Muscle of leg (tissue), 11 donors: ENCODE measurements around the gene UBASH3A. TPM values are rescaled to one million over a fixed set of nuclear protein-coding genes. Genes with fewer than 3 reads are reported as not detected.

Experiments used
- DNase-seq: peaks from one replicate; pipeline ENCODE4 v3.0.0; 2013
- H3K27ac ChIP-seq: one replicate; pipeline ENCODE4 v1.5.1; 2013; ENCODE audit warnings: mild to moderate bottlenecking, low read length, control low read depth
- H3K27me3 ChIP-seq: one replicate; pipeline ENCODE4 v1.6.1; 2013; ENCODE audit warnings: low read length; ENCODE audit not compliant: control insufficient read depth, insufficient read depth
- H3K36me3 ChIP-seq: one replicate; pipeline ENCODE4 v1.6.1; 2013; ENCODE audit warnings: low read length; ENCODE audit not compliant: control insufficient read depth, insufficient read depth
- H3K4me1 ChIP-seq: one replicate; pipeline ENCODE4 v1.6.1; 2013; ENCODE audit warnings: low read length; ENCODE audit not compliant: control insufficient read depth, insufficient read depth
- H3K4me3 ChIP-seq: one replicate; pipeline ENCODE4 v1.5.1; 2013; ENCODE audit warnings: low read length, control low read depth
- H3K9me3 ChIP-seq: replicated peaks from 2 replicates; pipeline ENCODE4 v1.6.1; 2013; ENCODE audit warnings: low read depth, low read length; ENCODE audit not compliant: control insufficient read depth
- WGBS: methylation state at CpG from one replicate; pipeline ENCODE4 v1.1.5; 2013; ENCODE audit warnings: missing lambda C conversion rate; ENCODE audit not compliant: insufficient coverage; 5-methylcytosine and 5-hydroxymethylcytosine counted together
- polyA plus RNA-seq, 8 donors: library from polyadenylated mRNA; unstranded; fragments of 120-200 nt; gene quantifications; one replicate each; pipeline versions ENCODE4 v1.2.1 to v1.2.3, GENCODE V29; 2013; ENCODE audit warnings: inconsistent platforms in 1 of 8, low replicate concordance in 1 of 8; ENCODE audit not compliant: insufficient read length in 8 of 8, insufficient read depth in 1 of 8
- total RNA-seq: library from RNA; stranded (reverse); fragments of 120-200 nt; gene quantifications from one replicate; pipeline ENCODE4 v1.2.4, GENCODE V29; 2013

UBASH3A gene
- total and polyA plus RNA-seq, 9 donors: 0.04 to 0.09 (median 0.08) TPM; not detected in 5

DNA sequence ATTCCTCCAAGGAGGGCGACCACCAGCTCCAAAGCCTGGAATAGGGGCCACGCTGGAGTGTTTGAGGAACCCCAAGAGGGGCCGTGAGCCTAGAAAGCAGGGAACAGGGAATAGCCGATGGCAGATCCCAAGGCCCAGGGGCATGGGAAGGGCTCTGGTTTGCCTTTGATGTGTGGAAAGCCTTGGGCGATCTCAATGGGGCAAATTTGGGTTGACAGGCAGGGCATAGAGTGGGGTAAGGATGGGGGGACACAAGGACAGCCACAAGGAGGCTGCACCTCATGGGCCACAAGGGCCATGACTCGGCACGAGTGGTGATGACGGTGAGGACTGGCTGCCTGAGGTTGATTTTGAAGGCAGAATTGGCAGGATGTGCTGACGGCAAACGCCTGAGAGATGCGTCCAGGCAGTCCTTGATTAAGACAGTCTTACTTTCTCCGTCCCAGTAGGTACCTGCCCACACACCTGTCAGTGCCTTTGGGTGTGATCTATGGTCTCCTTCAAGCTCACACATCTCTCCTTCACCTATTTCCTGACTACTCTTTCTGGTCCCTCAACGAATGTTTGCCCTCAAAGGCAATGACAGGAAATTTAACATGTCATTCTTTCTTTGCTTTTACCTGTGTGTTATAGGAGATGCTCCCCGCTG lies 5.8 kb upstream of the UBASH3A start:
- peaks cover 3% of the 10 kb centered on the region for H3K9me3 ChIP-seq
- no peak for DNase-seq
- H3K4me3 ChIP-seq: no peak overlapping the region
- WGBS: 80% methylated on average over 10 of the region's 14 CpGs
- H3K4me1 ChIP-seq: peaks cover 2% of the 10 kb centered on the region
- no peaks in the 10 kb centered on the region for H3K27me3 ChIP-seq
- no peak overlapping the region for H3K27ac ChIP-seq
- H3K36me3 ChIP-seq: no peaks in the 10 kb centered on the region

DNA sequence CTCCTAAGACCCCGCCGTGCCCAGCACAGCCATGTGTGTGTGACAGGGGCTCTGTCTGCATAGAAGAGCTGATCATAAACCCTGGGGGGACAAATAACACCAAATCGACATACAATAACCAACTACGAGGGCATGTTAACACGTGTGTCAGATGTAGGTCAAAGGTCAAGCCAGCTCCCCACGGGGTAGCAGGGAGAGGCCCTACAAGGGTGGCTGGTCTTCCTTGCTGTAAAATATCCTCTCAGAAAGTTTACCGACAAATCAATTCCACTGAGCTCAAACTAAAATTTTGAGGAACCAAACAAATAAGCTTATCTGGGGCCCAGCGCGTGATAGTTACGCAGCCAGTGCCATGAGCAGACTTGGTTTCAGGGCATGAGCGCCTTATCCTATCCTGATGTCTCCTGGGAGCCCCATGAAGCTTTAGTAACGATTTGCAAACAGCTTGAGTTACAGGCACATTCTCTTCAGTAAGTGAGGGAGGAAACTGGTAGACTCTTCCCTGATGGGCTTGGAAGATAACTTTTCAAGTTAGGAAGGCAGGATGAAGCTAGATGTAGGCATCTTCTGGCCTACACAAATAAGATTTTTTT lies 5.2 kb upstream of the UBASH3A start:
- H3K36me3 ChIP-seq: no peaks in the 10 kb centered on the region
- no peak overlapping the region for H3K27ac ChIP-seq
- H3K4me1 ChIP-seq: peaks cover 2% of the 10 kb centered on the region
- peaks cover 3% of the 10 kb centered on the region for H3K9me3 ChIP-seq
- DNase-seq: no peak
- no peak overlapping the region for H3K4me3 ChIP-seq
- no peaks in the 10 kb centered on the region for H3K27me3 ChIP-seq
- WGBS: 49% methylated on average over 10 of the region's 12 CpGs

DNA sequence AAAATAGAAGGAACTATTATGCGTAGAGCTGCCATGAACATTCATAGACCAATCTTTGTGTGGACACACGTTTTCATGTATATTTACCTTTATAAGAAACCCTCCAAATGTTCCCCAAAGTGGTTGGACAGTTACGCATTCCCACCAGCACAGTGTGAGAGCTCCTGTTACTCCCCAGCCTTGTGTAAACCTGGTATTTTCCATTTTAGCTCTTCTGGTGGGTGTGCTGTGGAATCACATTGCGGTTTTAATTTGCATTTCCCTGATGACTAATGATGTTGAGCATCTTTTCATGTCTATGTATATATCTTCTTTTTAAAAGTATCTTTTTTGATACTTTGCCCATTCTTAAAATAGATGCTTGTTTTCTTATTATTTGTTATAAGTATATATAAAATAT lies 3.2 kb upstream of the UBASH3A start:
- Histone ChIP-seq H3K4me1 (no peaks in the 10 kb centered on the region), H3K36me3 (no peaks in the 10 kb centered on the region), H3K4me3 (no peak overlapping the region), H3K27ac (no peak overlapping the region), H3K27me3 (no peaks in the 10 kb centered on the region), H3K9me3 (peaks cover 3% of the 10 kb centered on the region)
- 60% methylated on average over 1 of the region's 4 CpGs for WGBS
- no peak for DNase-seq

DNA sequence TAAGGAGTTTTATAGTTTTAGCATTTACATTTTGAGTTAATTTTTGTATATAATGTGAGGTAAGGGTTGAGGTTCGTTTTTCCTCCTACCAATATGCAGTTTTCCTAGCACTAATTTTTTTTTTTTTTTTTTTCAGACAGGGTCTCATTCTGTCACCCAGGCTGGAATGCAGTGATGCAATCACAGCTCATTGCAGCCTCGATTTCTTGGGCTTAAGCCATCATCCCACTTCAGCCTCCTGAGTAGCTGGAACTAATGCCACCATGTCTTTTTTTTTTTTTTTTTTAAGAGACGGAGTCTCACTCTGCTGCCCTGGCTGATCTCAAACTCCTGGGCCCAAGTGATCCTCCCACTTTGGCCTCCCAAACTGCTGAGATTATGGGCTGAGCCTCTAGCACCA lies 2.5 kb upstream of the UBASH3A start:
- H3K27me3 ChIP-seq: no peaks in the 10 kb centered on the region
- no peak for DNase-seq
- no peak overlapping the region for H3K27ac ChIP-seq
- H3K9me3 ChIP-seq: peaks cover 3% of the 10 kb centered on the region
- WGBS: 8% methylated on average over 1 of the region's 3 CpGs
- H3K4me3 ChIP-seq: no peak overlapping the region
- no peaks in the 10 kb centered on the region for H3K4me1 ChIP-seq
- no peaks in the 10 kb centered on the region for H3K36me3 ChIP-seq

DNA sequence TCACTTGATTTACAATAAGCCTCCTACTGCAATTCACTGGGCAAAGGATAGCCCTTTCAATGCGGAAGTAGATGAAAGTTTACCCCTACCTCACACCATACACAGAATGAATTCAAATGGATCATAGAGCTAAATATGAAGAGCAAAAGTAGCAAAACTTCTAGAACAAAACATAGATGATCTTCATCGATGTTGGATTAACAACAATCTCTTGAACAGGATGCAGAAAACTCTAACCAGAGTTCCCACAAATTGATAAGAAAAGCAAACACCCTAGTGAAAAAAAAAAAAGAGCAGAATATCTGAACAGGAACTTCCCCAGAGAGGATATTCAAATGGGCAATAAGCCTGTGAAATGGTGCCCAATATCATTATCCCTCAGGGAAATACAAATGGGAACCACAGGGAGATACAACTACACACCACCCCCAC lies 1.9 kb upstream of the UBASH3A start:
- Histone ChIP-seq H3K4me1 (no peaks in the 10 kb centered on the region), H3K4me3 (no peak overlapping the region), H3K27me3 (no peaks in the 10 kb centered on the region), H3K36me3 (no peaks in the 10 kb centered on the region), H3K27ac (no peak overlapping the region), H3K9me3 (peaks cover 3% of the 10 kb centered on the region)
- WGBS: no CpG with 5 or more reads among the region's 2 CpGs
- DNase-seq: no peak

GRCh38 chr21:42404539-42404938 lies 837 bp downstream of the UBASH3A start:
- H3K4me1 ChIP-seq: no peaks in the 10 kb centered on the region
- no peak overlapping the region for H3K27ac ChIP-seq
- WGBS: 54% methylated on average over 10 of the region's 10 CpGs
- H3K36me3 ChIP-seq: no peaks in the 10 kb centered on the region
- H3K4me3 ChIP-seq: no peak overlapping the region
- no peak for DNase-seq
- peaks cover 3% of the 10 kb centered on the region for H3K27me3 ChIP-seq
- peaks cover 3% of the 10 kb centered on the region for H3K9me3 ChIP-seq

DNA sequence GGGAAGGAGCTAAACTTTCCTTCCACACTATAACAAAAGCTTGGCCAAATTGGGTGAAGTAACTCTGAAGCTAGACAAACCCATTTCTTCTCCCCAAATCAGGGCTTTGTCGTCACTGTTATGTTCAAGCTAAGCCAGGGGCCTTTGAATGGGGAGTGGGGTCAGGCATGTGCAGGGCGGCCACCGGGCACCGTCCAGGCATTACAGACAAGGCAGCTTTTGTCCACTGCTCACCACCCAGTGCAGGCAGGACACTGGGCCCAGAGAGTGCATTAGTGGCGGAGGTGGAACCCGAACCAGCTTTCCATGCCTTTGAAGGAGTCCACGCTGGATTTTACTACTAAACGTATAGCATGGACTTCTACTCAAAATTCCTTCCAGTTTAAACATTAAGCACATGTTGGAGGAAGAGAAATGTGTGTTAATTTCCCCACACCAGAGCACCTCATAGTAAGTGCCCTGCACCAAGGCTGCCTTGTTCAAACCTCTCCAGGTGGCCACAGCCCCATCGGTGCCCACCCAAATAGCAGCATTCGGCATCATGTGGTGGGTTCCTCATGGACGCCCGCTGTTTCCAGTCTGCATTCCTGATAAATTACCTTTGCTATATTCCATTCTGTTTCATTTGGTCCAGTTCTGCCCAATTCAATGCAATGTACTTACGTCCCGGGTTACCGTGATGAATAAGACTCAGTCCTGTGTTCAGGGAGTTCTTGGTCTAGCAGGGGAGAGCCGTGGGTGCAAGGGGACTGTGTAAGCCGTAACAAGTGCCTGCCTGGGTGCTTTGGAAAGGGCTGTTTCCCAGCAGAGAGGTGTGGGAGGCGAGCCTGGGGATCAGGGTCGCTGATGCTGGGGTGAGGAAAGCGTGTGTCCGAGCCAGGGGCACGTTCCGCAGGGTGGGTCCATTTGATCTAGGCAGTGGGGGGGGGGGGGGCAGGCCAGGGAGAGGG lies 1.6 kb downstream of the UBASH3A start:
- H3K36me3 ChIP-seq: no peaks in the 10 kb centered on the region
- no peak overlapping the region for H3K27ac ChIP-seq
- no peak overlapping the region for H3K4me3 ChIP-seq
- peaks cover 3% of the 10 kb centered on the region for H3K9me3 ChIP-seq
- no peak for DNase-seq
- no peaks in the 10 kb centered on the region for H3K4me1 ChIP-seq
- 89% methylated on average over 18 of the region's 23 CpGs for WGBS
- H3K27me3 ChIP-seq: peaks cover 3% of the 10 kb centered on the region

DNA sequence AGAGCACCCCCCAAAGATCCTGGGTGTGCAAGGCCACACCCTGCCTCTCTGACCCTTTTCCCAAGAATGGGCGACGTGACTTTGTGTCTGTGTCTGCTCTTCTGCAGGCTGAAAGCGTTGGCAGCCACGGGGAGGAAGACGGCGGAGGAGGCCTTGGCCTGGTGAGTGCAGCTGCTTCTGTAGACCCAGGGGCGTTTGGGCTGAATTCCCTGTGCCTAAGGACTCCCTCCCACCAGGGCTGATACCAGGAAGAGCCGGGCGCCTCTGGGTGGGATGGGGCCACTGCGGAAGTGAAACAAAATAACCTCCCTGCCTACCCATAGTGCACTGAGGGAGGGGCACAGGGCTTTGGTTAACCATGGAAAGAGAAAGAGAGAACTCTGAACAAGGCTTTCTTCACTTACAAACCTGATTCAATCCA lies 2.5 kb downstream of the UBASH3A start:
- Histone ChIP-seq H3K27ac (no peak overlapping the region), H3K36me3 (no peaks in the 10 kb centered on the region), H3K4me1 (no peaks in the 10 kb centered on the region), H3K9me3 (peaks cover 3% of the 10 kb centered on the region), H3K27me3 (peaks cover 3% of the 10 kb centered on the region), H3K4me3 (no peak overlapping the region)
- WGBS: 70% methylated on average over 6 of the region's 10 CpGs
- no peak for DNase-seq

DNA sequence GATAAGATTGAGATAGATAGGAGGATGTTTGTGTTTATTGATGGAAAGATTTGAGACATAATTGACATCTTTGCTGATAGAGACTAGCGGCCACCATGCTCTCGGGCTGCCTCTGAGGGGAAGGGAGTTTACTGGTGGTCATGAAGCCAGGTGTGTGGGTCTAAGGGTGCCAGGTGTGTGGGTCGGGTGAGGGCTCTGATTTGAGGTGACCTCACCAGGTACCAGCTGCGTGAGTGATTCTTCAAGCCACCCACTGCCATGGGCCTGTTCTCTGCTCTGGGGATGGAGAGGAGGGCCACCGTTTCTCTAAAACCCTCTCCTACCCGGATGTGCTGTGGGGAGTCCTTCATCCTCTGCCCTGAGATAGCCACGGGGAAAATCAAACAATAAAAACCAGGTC lies 3.2 kb downstream of the UBASH3A start:
- Histone ChIP-seq H3K27me3 (peaks cover 5% of the 10 kb centered on the region), H3K4me3 (no peak overlapping the region), H3K27ac (no peak overlapping the region), H3K4me1 (no peaks in the 10 kb centered on the region), H3K9me3 (no peaks in the 10 kb centered on the region), H3K36me3 (no peaks in the 10 kb centered on the region)
- WGBS: 88% methylated on average over 2 of the region's 7 CpGs
- no peak for DNase-seq

GRCh38 chr21:42407476-42407875 lies 3.8 kb downstream of the UBASH3A start:
- Histone ChIP-seq H3K36me3 (no peaks in the 10 kb centered on the region), H3K27ac (no peak overlapping the region), H3K27me3 (peaks cover 11% of the 10 kb centered on the region), H3K4me3 (no peak overlapping the region), H3K4me1 (no peaks in the 10 kb centered on the region), H3K9me3 (no peaks in the 10 kb centered on the region)
- no peak for DNase-seq
- 56% methylated on average over 1 of the region's 5 CpGs for WGBS
